CD4-positive, alpha-beta T cell treated with Interleukin-6 for 4 hours (primary cell): ENCODE measurements around the gene SIPA1L3.

Experiments used
- DNase-seq: peaks from one replicate; pipeline ENCODE4 v3.0.0-alpha.2; 2020; ENCODE audit warnings: mixed read lengths

SIPA1L3 gene

GRCh38 chr19:38202504-38202903, 295.5 kb downstream of the SIPA1L3 start:
- DNase-seq: no peak

- no peak for DNase-seq
Observed at GRCh38 chr19:38203197-38203596, 296.2 kb downstream of the SIPA1L3 start.

DNA sequence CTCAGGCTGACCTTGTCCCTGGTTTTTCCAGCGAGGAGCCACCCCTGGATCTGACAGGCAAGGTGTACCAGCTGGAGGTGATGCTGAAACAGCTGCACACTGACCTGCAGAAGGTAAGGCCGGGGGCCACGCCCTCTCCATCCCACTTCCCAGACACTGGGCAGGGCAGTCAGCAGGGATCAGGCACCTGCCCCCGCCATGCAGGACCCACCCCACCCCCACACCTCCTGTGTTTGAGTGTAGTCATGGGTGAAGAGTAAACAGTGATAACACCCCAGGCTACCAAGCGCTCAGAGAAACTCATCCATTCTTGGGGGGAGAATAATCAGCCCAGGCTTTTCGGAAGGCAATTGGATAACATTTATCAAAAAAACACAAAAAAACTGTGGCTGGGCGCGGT, 297.1 kb downstream of the SIPA1L3 start:
- no peak for DNase-seq

- no peak for DNase-seq
Observed at GRCh38 chr19:38204728-38205127, 297.7 kb downstream of the SIPA1L3 start.

DNA sequence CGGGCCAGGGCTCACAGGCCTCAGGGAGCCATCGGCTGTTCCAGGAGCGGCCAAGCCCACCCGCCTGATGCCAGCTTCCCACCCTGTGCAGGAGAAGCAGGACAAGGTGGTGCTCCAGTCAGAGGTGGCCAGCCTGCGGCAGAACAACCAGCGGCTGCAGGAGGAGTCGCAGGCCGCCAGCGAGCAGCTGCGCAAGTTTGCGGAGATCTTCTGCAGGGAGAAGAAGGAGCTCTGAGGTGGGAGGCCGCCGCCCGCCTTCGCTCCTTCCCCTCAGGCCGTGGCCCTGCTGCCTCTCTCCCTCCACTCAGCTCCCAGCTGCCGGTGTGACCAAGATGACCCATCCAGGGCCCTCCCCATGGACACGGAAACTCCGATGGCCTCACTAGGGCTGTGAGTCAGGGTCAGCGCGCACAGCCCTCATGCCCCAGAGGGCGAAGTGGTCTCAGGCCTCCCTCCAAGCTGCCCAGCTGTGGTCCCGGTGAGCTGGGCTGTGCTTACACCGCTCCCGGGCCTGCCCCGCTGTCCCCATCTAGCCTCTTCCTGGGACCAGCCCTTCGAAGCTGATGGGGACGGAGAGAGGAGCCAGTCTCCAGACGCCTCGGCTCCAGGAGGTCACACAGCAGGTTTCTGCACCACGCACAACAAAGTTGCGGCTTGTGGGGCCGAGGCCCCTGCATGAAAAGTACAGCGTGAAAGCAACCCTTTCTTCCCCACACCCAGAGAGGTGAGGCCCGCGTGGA, 299.2 kb downstream of the SIPA1L3 start:
- DNase-seq: no peak

DNA sequence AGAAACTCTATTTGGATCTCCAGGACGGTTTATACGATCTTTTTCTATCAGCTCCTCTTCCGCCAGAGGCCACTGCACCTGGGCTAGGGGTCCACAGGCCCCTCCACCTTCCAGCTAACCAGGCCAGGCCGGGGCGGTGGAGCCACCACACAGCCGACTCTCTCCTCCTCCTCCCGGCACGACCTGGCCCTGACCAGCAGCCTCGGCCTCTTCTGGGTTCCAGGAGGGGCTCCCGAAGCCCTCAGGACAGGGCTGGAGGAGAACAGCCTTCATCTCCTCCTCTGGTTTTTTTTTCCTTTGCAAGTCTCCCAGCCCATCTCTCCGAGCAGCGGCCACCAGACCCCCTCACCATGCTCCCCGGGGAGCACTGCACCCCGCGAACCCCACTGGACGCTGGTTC, 299.9 kb downstream of the SIPA1L3 start:
- no peak for DNase-seq

- DNase-seq: no peak
Observed at GRCh38 chr19:38207543-38207942, 300.5 kb downstream of the SIPA1L3 start.

GRCh38 chr19:38208571-38208970, 301.6 kb downstream of the SIPA1L3 start:
- no peak for DNase-seq

DNA sequence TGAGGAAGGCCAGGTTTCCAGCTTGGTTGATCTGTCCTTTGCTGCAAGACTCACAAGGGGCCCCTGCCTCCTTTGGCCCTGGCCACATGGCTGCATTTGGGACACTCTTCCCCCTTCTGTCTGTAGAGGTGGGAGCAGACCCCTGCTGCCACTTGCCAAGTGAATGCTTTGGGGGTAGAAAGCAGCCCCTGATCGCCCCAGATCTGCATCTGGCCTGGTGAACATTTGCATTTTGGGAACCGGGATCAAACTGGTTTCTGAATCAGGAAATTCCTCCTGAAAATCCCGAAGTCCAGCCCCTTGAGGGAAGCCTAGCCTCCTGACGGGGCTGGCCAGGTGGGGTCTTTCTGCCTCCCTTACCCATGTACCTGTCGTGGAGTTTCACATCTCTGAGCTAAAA, 302.1 kb downstream of the SIPA1L3 start:
- DNase-seq: no peak

GRCh38 chr19:38209671-38210457, 302.9 kb downstream of the SIPA1L3 start:
- DNase-seq: no peak

GRCh38 chr19:38210458-38210987, 303.5 kb downstream of the SIPA1L3 start:
- no peak for DNase-seq

DNA sequence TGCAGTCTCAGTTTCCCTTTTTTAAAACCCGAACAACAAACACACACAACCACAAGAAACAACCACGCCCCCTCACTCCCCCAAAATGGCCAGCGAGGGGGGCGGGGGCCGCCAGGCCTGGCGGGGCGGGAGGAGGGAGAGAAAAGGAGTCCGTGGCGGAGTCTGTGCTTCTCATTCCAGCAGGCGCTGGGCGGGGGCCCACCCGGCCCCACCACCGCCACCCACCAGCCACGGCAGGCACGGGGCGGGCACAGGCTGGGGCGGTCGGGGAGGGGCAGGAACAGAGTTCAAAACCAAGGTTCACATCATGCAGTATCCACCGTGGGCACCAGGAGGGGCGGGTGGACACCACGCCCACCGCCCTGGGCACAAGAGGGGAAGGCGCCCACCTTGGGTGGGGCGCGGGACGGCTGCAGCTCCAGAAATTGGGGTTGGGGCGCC, 304.2 kb downstream of the SIPA1L3 start:
- no peak for DNase-seq

- no peak for DNase-seq
Observed at GRCh38 chr19:38211766-38212165, 304.8 kb downstream of the SIPA1L3 start.

DNA sequence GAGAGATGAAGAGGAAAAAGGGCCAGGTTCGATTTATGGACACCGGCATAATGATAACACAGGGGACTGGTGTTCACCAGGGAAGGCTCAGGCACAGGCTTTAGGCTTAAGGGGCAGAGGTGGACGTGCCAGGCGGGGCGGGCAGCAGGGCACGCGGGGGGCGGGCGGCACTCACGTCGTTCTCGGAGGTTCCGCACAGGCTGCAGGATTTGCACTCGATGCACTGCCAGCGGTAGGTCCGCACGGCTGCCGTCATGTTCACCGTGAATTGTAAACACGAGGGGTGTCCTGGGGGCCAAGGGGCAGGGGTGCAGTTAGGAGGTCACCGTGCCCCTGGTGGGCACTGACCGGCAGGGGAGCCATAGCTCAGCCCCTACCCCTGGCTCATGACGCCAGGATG, 306.5 kb downstream of the SIPA1L3 start:
- no peak for DNase-seq

DNA sequence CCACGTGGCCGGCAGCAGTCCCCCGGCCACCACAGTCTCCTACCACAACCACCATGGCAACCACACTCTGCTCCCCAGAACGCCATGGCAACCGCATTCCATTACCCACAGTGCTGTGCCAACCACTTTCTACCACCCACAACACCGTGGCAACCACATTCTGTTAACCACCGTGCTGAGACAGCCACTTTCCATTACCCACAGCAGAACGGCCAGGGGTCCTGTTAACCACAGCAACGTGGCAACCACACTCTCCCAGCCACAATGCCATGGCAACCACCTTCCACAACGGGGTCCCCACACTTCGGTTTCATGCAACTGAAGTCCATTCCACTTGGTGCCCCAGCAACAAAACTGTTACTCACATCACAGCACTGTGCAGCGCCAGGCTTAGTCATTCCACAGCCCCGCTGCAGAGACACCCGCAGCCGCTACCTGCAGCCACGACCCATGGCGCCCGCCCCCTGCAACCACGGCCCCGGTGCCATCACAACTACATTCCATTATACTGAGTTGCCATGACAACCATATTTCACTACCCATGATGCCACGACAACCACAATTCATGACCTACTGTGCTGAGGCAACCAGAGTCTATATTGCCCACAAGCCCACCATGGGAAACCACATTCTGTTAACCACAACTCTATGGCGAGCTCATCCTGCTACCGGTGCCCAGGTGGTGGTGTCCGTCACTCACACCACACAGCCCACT, 307.1 kb downstream of the SIPA1L3 start:
- peak; percentile 21 for DNase-seq

GRCh38 chr19:38216785-38217641, 310.0 kb downstream of the SIPA1L3 start:
- no peak for DNase-seq

- DNase-seq: no peak
Observed at GRCh38 chr19:38218204-38218603, 311.2 kb downstream of the SIPA1L3 start.

- no peak for DNase-seq
Observed at GRCh38 chr19:38219221-38219620, 312.2 kb downstream of the SIPA1L3 start.

DNA sequence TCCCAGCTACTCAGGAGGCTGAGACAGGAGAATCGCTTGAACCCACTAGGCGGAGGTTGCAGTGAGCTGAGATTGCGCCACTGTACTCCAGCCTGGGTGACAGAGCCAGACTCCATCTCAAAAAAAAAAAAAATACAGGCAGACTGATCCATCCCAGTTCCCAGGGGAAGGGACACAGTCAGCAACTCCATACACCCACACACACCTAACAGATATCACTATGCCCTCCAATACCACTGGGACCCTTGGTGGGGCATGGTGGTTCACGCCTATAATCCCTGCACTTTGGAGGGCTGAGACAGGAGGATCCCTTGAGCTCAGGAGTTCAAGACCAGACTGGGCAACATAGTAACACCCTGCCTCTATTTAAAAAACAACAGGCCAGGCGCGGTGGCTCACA, 314.4 kb downstream of the SIPA1L3 start:
- DNase-seq: no peak

- no peak for DNase-seq
Observed at GRCh38 chr19:38221919-38222830, 315.2 kb downstream of the SIPA1L3 start.

GRCh38 chr19:38223119-38223523, 316.1 kb downstream of the SIPA1L3 start:
- DNase-seq: no peak
